LoVo (cell line): ENCODE data around the gene PDE9A.

ENCODE experiments used
- DNase-seq: peaks from one replicate; pipeline ENCODE4 v3.0.0-alpha.2; 2016; ENCODE audit warnings: low spot score

PDE9A gene

DNA sequence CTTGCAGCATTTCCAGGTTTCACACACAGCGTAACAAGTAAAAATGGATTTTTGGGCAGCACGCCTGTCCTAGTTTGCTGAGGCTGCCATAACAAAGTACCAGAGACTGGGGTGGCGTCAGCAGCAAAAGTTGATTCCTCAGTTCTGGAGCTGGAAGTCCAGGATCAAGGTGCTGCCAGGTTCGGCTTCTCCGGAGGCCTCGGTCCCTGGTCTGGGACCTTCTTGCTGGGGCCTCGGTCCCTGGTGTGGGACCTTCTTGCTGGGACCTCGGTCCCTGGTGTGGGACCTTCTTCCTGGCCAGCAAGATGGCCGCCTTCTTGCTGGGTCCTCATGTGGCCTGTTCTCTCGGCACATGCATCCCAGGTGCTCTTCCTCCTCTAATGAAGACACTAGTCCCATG, 104.0 kb downstream of the PDE9A start:
- no peak for DNase-seq

DNA sequence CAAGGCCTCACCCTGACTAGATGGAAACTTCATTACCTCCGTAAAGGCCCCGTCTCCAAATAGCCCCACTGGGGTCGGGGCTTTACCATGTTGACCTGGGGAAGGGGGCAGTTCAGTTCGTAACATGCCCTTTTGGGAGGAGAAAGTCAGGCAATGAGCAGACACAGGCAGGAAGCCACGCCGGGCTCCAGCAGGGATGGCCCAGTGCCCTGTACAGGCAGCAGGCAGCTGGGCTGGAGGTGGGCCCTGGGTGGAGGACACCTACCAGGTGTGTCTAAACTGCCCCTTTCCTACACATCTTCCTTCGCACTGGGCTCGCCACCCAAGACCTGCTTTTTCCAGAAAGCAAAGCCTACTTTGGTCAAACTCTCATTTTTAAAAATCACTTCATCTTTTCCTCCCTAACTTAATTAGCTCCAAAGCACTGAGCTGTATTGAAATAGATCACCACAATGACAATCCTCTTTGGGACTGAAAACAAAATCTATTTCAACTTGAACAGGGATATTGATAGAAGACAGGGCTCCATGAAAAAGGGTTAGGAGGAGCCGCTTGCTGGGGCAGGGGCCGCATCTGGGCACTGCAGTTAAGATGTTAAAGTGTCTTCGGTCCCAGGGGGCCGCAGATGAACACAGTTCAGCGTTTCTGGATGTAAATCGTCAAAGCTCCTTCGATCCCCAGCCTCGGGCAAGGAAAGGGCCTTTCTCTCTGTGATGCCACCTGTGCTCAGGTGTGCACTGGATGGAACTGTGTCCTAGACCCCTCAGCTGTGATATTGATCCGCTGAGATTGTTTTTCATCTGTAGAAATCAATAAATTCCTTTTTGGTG, 104.6 kb downstream of the PDE9A start:
- no peak for DNase-seq

DNA sequence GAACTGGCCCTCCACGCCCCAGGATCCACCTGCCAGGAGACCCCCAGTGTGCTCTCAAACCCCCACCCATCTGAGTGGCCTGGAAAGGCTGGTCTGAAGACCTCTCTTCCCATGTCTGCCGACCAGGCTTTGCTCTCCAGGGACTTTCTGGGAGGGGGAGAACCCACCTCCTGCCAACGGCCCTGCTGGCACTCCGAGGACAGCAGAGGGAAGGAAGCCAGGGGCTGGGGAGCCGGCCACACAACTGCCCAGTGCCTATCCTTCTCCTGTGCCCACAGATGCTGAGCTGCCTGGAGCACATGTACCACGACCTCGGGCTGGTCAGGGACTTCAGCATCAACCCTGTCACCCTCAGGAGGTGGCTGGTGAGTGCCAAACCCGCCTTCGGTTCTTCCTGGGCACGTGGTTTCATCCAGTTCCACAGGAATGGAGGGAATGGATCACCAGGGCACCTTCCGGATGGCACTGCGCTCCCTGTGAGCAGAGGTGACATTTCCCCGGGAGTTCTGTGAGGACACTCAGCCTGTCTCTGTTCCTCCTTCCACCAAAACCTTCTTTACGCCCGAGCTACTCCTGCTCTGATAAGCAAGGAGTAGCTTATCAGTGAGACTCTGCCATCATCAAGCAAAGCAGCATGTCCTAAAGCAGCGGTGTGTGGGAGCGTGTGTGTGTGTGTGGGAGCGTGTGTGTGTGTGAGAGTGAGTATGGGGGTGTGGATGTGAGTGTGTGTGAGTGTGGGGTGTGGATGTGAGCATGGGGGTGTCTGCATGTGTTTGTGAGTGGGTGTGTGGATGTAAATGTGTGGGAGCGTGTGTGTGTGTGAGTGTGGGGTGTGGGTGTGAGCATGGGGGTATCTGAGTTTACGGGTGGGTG, 105.5 kb downstream of the PDE9A start:
- no peak for DNase-seq

DNA sequence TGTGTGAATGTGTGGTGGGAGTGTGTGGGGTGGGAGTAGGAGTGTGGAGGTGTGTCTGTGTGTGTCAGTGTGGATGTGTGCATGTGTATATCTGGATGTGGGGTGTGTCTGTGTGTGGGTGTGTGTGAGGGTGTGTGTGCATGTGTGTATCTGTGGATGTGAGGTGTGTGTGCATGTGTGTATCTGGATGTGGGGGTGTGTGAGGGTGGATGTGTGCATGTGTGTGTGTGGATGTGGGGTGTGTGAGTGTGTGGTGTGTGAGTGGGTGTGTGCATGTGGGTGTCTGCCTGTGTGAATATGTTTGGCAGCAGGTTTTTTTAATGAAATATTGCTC, 106.1 kb downstream of the PDE9A start:
- no peak for DNase-seq

DNA sequence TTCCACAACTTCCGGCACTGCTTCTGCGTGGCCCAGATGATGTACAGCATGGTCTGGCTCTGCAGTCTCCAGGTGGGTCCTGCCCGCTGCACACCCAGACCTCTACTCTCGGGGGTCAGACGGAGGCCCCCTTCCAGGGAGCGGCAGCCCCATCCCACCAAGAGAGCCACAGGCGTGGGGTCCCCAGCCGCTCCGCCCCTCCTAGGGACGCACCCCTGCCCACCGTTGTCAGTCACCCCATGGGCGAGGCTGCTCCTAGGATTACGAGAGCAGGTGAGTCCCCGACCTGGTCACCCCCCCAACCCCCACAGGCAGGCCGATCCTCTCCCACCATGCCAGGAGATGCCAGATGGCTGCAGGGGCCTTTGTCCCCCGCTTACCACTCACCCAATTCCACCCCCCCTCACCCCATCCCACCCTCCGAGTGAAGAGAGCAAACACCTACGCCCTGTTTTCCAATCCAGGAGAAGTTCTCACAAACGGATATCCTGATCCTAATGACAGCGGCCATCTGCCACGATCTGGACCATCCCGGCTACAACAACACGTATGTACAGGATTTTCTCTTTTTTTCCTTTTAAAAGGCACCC, 107.0 kb downstream of the PDE9A start:
- DNase-seq, result no peak

DNA sequence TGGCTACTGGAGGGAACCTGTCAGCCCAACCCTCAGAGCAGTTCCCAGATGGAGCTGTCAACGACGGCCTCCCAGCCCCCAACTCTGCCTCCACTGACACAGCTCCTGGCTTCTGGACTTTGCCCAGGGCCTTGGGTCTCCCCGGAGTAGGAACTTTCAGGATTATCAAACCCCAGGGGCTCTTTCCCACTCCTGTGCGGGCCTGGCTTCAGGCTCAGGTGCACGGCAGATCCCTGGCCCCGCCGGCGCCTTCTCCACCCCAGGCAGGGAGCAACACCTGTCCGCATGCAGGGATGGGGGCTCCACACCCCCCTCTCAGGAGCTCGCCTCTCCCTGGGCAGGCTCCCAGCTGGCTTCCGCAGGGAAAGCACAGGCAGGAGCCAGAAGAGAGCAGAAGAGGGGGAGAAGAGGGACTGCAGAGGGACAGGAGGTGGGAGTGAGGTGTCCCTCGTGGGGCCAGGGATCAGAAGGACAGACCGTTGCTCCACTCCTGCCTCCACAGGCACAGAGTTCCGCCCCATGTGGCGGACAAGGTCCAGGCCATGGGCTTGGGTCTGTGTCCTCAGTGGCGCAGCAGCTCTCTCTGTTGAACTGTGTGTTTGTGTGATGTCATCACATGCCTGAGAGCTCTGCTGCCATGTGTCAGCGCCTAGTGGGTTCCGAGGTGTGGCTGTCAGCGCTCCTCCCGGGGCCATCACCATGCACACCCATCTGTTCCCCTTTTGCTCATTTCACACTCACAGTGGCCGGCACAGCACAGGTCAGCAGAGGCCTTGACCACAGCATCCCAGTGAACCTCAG, 107.7 kb downstream of the PDE9A start:
- no peak for DNase-seq

DNA sequence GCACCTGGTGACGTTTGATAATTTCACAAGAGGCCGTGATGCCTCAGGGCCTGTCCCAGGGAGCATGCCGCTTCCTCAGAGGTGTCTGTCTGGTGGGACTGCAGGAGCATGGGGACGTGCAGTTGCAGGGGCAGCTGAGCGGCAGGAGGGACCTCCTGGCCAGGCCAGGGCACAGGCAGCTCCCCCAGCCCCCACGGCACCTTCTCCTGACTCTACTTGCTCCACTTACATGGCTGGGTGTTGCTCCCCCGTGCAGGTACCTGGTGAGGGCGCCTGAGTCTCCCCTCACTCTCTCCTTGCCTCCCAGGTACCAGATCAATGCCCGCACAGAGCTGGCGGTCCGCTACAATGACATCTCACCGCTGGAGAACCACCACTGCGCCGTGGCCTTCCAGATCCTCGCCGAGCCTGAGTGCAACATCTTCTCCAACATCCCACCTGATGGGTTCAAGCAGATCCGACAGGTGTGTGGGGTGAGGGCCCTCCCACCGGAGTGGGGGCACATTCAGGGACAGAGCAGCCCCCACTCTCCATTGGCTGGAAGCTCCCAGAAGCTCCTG, 108.4 kb downstream of the PDE9A start:
- DNase-seq, result no peak

DNA sequence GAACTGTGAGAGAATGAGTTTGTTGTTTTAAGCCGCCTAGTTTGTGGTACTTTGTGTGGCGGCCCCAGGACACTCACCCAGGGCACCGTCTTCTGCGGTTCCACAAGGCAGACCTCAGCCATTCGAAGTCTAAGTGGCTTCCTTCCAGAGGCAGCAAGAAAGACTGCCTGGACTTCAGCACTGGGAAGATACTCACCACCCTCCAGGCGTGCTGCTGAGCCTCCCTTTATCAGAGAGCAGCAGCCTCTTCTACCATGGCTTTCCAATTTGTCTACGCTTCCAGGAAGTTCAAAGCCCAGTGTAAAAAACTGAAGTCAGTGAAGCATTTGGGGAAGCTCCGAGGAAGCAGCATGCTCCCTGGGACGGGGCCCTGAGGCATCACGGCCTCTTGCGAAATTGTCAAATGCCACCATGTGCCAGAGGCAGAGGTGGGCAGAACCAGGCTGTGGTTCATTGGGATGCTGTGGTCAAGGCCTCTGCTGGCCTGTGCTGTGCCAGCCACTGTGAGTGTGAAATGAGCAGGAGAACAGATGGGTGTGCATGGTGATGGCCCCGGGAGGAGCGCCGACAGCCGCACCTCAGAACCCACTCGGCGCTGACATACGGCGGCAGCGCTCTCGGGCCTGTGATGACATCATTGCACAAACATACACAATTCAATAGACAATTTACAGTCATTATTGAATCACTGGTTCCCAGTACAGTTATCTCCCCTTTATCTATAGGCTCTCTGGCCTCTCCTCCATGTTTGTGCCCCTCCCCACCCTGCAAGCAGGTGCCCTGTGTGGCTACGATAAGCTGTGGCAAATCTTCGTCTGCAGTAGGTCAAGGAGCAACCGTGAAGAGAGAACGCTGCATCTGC, 110.4 kb downstream of the PDE9A start:
- no peak for DNase-seq

DNA sequence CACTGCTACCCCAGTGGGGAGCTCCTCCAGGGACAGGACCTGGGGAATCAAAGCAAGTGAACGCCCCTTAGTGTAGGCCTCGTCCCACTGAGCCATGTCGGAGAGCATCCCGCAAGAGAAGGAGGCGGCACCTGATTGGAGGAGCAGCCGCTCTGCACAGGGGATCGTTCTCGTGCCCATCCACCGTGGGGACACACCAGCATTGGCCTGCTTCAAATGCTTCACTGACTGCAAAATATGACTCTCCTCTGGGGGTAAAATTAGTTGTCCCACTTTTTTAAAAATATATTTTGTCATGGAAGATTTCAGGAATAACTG, 111.0 kb downstream of the PDE9A start:
- DNase-seq, result no peak

DNA sequence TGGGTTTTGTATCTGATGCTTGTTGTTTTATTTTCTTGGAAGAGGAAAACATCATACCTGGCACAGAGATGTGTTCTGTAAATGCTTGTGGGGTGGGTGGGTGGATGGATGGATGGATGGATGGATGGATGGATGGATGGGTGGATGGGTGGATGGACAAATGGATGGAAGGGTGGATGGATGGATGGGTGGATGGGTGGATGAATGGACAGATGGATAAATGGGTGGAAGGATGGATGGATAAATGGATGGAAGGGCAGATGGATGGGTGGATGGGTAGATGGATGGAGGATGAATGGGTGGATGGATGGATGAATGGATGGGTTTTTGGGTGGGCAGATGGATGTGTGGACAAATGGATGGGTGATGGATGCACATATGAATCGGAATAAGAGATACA, 111.5 kb downstream of the PDE9A start:
- DNase-seq, result no peak

DNA sequence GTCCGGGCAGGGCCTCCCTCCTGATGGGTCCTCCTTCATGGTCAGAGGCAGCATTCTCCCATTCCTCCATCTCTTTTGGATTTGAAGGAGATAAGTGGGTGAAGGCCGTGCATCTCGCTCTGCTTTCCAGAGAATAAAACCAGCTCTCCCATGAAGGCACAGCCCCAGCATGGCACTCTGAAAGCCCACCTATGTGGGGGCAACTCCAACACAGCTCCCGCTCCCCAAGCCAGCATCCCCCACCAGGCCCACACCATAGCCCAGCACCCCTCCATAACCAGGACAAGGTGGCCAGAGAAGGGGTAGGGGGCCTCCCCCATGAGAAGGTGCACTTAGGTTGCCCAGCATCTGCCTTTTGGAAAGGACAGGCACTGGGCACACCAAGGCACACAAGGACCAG, 112.2 kb downstream of the PDE9A start:
- no peak for DNase-seq

DNA sequence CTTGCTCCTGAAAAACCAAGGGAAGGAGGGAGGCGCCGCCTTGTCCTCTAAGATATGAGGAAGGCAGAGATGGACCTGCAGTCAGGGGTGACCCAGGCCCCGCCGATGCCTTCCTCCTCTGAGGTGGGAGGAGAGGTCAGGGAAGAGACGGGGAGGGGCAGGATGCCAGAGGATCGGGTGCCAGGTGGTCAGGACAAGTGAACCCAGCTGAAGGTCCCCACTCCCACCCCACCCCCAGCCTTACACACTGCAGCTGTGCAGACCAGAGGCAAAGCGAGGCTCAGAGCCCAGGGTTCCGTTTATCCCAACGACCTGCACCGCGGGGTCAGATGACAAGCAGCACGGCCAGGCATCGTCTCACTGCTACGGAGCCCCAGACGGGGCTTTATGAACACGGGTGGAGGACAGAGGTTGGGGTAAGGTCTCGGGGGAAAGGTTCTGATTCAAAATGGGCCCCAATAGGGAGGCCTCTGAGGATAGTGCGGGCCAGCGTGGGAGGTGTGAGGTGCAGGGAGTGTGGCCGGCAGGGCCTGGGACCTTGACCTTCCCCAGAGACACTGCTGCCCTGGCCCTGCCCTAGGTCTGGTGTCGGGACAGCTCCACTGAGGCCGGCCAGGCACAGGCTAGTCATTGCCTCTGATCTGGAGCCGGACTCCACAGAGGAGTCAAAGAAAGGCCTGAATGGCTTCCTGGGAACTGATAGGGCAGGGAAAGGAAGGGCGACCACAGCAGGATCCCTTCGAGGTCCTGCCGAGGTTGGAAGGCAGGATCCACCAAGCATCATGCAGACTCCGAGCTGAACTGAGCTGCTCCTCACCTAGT, 113.5 kb downstream of the PDE9A start:
- DNase-seq, result no peak

DNA sequence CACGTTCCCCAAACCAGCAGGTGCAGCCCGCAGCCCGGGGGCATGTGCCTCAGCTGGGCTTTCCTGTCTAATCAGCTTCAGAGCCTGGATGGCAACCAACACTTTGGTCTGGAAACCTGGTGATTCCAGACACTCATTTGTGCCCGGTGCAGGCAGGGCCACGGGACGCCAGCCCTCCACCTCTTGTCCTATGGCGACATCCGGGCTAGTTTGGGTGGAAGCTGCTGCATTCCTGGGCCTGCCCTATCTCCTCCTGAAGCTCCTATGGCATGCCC, 114.1 kb downstream of the PDE9A start:
- DNase-seq, result no peak

DNA sequence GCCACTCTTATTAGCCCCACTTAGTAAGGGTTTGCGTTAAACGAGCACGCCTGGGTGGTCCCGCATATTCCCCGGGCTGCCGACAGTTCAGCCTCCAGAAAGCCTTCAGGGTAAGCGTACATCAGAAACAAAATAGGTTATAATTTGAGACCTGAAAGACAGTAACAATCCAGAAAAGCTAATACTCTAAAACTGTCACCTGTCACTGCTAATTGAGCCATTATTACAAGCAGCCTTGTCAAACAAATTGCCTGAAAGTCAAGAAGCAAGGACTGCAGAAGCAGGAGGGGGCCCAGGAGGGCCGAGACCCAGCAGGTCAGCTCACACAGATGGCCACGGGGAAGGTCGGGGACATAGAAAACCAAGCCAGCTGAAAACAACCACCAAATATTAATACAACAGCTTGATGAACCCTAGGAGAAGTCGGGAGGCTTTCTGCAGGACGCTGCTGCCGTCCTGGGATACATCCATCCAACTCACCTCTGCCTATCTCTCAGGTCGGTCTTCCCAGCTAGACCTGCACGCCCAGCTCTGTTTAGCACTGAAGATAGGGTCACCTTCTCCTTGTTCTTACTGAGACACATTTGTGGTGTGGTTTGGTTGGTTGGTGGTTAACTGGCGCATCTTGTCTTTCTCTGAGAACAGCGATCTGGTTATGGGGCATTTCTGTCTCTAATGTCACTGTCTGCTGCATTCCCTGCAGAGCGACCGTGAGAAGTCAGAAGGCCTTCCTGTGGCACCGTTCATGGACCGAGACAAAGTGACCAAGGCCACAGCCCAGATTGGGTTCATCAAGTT, 115.1 kb downstream of the PDE9A start:
- no peak for DNase-seq

DNA sequence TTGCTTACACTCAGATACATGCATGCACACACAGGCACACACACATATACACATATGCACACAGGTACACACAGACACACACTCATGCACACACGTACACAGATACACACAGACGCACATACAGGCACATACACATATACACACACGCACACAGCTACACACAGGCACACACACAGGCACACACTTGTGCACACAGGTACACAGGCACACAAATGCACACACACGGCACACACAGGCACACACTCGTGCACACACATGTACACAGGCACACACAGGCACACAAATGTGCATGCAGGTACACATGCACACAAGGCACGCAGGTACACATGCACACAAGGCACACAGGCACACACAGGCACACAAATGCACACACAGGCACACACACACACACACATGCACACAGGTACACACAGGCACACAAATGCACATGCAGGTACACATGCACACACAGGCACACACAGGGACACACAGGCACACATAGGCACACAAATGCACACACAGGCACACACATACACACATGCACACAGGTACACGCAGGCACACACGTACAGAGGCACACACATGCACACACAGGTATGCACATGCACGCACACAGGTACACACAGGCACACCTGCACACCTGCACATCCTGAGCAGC, 115.9 kb downstream of the PDE9A start:
- no peak for DNase-seq

DNA sequence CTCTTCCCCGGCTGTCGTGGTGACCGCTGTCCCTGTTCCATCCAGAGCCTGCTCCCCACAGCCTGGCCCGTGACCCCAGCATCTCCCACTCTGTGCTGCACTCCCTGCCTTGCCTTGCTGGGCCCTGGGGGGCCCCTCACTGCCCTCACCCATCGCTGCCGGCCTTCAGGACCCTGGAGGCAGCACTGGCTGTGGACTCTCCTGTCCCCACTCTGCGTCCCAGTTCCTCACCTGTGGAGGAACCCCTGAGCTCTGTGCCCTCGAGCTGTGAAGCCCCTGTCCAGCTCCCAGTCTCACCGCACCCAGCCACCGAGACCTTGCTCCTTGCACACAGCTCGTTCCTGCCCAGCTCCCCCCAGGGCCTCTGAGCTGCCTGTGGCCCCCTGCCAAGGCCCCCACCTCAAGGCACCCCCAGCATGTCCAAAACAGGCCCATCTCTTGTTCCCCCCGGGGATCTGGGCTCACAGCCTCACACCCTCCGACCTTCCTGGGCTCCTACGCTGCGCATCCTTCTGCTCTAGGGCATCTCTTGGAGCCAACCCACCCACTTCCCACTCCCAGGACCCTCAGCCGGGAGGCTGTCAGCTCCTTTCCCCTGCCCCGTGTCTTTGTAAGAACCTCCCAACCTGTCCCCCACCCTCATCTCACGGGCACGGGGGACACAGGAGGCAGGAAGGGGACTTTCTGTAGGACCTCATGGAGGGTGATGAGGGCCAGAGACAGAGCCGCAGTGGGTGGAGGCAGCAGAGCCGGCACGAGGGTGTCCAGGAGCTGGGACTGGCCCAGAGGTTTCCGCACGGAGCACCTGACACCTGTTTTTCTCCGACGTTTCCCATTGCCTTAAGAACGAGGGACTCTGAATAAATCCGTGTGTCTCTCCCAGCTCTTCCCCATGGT, 116.6 kb downstream of the PDE9A start:
- DNase-seq, result no peak

DNA sequence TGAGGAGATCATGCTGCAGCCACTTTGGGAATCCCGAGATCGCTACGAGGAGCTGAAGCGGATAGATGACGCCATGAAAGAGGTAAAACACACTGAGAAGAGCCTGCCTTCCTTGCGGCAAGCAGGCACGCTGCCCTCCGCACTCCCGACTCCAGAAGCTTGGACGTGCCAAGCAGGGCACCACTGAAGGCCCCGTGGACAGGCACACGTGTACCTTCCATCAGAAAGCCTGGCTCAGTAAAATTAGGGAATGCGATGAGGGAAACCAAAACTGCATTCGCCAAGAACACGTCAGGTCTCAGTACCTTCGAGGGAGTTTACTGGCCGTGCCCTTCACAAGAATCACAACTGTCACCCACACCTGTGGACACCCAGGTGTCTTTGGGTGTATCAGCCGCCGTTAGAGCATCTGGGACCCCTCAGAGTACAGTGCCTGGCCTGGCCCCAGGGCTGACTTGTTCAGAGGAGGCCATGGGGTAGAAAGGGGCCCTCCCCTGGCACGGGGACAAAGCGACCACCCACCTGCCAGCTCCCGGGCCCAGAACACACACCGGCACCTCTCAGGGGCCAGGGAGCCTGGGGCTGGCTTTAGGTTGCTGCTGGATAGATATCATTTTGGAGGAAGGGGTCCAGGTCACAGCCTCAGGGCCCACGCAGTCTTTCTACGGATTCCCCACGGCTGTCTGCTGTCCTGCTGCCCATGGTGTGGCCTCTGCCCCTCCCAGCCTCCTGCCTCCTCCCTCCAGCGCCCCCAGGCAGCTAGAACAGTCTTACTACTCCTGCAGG, 117.5 kb downstream of the PDE9A start:
- DNase-seq, result no peak

DNA sequence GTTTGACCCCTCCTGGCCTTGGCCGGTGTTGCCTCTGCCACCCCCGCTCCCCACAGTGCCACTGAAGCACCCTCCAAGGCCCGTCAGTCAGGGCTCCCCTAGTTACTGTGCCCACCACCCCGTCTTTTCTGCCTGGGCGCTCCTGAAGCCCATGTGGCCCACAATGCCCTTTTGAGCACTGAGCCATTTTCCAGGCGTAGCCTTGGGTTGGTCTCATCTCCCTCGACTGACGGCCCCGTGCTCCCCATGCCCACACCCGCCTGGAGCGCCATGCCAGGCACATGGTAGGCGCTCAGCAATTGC, 118.0 kb downstream of the PDE9A start:
- DNase-seq, result no peak
